HUES48 (cell line): ENCODE data around the gene DDX54.
A peak's percentile ranks its signal among the peaks of the same experiment; 100 is the strongest.

Experiments
- H3K27ac ChIP-seq: one replicate; pipeline ENCODE4 v1.7.0; 2013; ENCODE audit warnings: low read depth, low read length, inconsistent platforms
- H3K27me3 ChIP-seq: 2 replicates; pipeline ENCODE4 v1.6.1; 2013; ENCODE audit warnings: mild to moderate bottlenecking, low read length; ENCODE audit not compliant: control insufficient read depth, insufficient read depth
- H3K36me3 ChIP-seq: 2 replicates; pipeline ENCODE4 v1.6.1; 2013; ENCODE audit warnings: low read length; ENCODE audit not compliant: control insufficient read depth, insufficient read depth
- H3K4me1 ChIP-seq: 2 replicates; pipeline ENCODE4 v1.6.1; 2013; ENCODE audit warnings: mild to moderate bottlenecking, low read length; ENCODE audit not compliant: control insufficient read depth, insufficient read depth
- H3K4me3 ChIP-seq: 2 replicates; pipeline ENCODE4 v1.5.1; 2013; ENCODE audit warnings: mild to moderate bottlenecking, low read depth, low read length
- H3K9ac ChIP-seq: 2 replicates; pipeline ENCODE4 v1.6.1; 2013; ENCODE audit warnings: mild to moderate bottlenecking, low read depth, low read length, moderate library complexity
- H3K9me3 ChIP-seq: 2 replicates; pipeline ENCODE4 v1.6.1; 2013; ENCODE audit warnings: low read length; ENCODE audit not compliant: control insufficient read depth, insufficient read depth

The DDX54 gene

DNA sequence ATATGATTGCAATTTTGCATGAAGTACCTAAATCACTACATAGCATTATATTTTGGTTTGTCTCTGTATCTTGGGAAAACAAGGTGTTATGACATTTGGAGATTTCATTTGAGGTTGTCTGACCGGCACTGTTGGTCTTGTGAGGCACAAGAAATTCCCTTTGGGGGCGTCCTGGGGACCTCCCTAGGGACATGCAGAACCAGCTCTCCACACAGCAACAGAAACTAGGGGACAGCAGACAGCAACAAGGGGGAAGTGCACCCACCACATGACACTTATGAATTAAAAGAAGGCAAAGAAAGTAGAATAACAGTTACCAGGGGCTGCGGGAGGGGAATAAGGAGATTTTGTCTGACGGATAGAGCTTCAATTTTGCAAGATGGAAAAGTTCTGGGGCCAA lies 14.4 kb downstream of the DDX54 start:
- no peaks in the 10 kb centered on the region for H3K27me3 ChIP-seq
- no peak overlapping the region for H3K9ac ChIP-seq
- H3K9me3 ChIP-seq: no peaks in the 10 kb centered on the region
- peaks cover 85% of the 10 kb centered on the region for H3K36me3 ChIP-seq
- no peak overlapping the region for H3K27ac ChIP-seq
- no peak overlapping the region for H3K4me3 ChIP-seq
- no peaks in the 10 kb centered on the region for H3K4me1 ChIP-seq

DNA sequence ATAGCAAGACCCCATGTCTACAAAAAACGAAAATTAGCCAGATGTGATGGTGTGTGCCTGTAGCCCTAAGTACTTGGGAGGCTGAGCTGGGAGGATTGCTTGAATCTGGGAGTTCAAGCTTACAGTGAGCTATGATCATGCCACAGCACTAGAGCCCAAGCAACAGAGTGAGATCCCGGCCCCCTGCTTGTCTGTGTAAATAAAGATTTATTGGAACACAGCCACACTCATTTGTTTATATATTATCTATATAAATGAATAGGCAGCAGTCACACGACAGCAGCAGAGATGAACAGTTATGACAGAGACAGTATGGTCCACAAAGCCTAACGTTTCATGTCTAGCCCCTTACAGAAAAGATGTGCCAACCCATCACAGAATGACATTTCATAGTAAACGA lies 14.8 kb downstream of the DDX54 start:
- Histone ChIP-seq H3K27me3 (no peaks in the 10 kb centered on the region), H3K36me3 (peaks cover 90% of the 10 kb centered on the region), H3K9ac (no peak overlapping the region), H3K27ac (no peak overlapping the region), H3K9me3 (no peaks in the 10 kb centered on the region), H3K4me1 (no peaks in the 10 kb centered on the region), H3K4me3 (no peak overlapping the region)

DNA sequence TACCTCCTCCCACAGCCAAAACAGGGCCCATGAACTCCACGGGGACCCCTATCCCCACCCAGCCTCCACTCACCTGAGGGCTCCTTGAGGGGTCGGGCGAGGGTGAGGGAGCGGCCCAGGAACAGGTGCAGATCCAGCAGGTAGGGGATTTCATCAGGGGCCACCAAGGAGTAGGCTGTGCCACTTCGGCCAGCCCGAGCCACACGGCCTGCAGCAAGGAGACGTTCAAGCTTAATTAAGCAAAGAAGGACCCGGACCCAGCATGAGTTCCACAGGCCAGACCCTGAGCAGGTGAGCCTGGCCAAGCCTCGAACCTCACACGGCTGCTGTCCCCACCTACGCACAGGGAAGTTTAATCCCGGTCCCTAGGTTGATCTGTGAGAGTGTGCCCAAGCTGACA lies 15.6 kb downstream of the DDX54 start:
- H3K4me1 ChIP-seq: no peaks in the 10 kb centered on the region
- H3K36me3 ChIP-seq: peaks cover 96% of the 10 kb centered on the region
- no peaks in the 10 kb centered on the region for H3K9me3 ChIP-seq
- H3K27me3 ChIP-seq: no peaks in the 10 kb centered on the region
- H3K27ac ChIP-seq: no peak overlapping the region
- no peak overlapping the region for H3K4me3 ChIP-seq
- no peak overlapping the region for H3K9ac ChIP-seq

DNA sequence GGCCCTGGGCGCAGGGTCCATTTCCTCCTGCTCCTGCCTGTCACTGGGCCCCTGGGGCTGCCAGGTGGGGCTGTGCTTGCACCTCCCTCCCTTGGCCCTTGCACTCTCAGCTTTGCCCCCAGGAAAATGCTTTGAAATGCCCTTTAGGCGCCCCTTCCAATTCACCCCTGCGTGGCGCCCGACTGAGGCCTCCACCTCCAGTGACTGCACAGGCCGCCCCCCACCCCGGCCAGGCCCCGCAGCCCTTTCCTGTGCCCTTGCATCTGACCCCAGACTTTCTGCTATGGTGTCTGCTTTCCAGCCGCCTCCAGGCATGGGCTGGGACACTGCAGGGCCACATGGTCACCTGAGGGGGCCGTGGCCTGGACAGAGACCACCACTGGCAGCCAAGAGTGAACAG lies 17.4 kb downstream of the DDX54 start:
- Histone ChIP-seq H3K4me1 (no peaks in the 10 kb centered on the region), H3K36me3 (peaks cover 93% of the 10 kb centered on the region)

DNA sequence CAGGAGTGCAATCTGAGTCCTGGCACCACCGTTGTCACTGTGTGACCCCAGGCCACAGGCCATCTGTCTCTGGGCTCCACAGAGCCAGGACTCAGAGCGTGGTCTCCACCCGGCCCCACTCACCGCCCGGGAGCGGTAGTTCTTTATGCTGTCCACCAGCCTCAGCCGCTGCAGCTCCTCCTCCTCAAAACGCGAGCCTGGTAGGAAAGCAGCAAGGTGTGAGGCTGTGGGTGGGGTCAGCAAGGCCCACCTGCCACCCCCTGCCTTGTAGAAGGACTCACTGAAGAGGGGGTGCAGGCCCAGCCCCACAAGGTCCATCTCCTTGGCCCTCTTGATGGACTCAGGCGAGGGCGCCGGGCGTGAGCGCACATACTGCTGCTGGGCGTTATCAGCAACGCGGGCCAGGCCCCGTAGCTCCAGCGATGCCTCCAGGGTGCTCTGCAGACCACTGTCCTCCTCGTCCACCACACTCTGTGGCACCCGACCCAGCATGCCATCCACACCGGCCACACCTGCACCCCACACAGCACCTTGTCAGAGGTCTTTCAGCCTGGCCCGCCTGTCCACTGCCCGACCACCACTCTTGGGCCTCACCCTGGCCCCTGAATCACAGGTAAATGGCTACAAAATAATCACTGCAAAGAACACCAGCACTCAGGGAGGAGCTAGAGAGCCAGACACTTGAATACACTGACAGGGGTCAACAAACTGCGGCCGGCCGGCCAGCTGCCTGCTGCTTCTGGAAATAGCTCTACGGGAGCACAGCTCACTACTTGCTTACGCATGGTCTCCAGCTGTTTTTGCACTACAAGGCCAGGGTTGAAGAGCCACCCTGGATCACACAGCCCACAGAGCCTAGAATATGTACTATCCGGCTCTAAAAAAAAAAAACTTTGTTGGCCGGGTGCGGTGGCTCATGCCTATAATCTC lies 19.5 kb downstream of the DDX54 start:
- Histone ChIP-seq H3K36me3 (peaks cover 85% of the 10 kb centered on the region), H3K4me1 (peaks cover 11% of the 10 kb centered on the region), H3K9ac (no peak overlapping the region), H3K27ac (peak overlapping the region; percentile 51), H3K27me3 (no peaks in the 10 kb centered on the region), H3K4me3 (no peak overlapping the region), H3K9me3 (no peaks in the 10 kb centered on the region)

More for the DNA sequence above, 17.4 kb downstream of the DDX54 start:
- no peaks in the 10 kb centered on the region for H3K27me3 ChIP-seq
- H3K9ac ChIP-seq: no peak overlapping the region
- H3K27ac ChIP-seq: no peak overlapping the region
- H3K4me3 ChIP-seq: no peak overlapping the region
- H3K9me3 ChIP-seq: no peaks in the 10 kb centered on the region

DNA sequence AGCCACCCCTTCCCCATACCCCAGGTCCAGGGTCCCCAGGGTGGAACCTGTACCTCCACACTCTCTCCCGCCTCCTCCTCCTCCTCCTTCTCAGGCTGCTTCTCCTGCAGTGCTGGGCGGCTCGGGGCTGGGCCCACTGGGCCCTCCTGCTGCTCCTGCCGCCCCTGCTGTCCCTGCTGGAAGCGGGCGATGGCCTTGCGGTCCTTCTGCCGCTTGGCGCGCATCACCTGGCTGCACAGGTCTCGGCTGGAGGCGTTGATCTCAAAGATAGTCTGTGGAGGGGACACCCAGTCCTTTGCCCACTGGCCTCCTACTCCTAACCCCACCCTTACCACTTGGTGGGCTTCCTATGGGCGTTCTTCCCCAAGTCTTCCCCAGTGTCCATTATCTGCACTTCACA lies 21.3 kb downstream of the DDX54 start:
- Histone ChIP-seq H3K27ac (no peak overlapping the region), H3K4me1 (peaks cover 11% of the 10 kb centered on the region), H3K27me3 (no peaks in the 10 kb centered on the region), H3K9ac (no peak overlapping the region), H3K4me3 (no peak overlapping the region), H3K9me3 (no peaks in the 10 kb centered on the region), H3K36me3 (peaks cover 86% of the 10 kb centered on the region)

DNA sequence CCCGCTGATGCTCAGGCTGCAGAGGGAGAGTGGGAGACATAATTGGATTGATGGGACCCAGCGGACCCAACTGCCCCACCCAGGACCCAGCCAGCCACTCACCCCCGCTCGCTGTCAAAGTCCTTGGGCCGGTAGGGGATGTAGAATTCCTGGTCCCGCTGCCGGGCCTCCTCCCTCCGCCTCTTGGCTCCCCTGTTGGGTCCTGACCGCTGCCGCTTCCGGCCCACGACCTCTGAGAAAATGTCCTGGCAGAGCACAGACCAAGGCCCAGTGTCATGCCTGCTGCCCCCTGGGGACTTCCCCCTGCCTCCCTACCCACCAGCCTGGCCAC lies 22.3 kb downstream of the DDX54 start:
- Histone ChIP-seq H3K27me3 (no peaks in the 10 kb centered on the region), H3K27ac (no peak overlapping the region), H3K9ac (no peak overlapping the region), H3K4me3 (no peak overlapping the region), H3K36me3 (peaks cover 86% of the 10 kb centered on the region), H3K4me1 (peaks cover 11% of the 10 kb centered on the region), H3K9me3 (no peaks in the 10 kb centered on the region)

DNA sequence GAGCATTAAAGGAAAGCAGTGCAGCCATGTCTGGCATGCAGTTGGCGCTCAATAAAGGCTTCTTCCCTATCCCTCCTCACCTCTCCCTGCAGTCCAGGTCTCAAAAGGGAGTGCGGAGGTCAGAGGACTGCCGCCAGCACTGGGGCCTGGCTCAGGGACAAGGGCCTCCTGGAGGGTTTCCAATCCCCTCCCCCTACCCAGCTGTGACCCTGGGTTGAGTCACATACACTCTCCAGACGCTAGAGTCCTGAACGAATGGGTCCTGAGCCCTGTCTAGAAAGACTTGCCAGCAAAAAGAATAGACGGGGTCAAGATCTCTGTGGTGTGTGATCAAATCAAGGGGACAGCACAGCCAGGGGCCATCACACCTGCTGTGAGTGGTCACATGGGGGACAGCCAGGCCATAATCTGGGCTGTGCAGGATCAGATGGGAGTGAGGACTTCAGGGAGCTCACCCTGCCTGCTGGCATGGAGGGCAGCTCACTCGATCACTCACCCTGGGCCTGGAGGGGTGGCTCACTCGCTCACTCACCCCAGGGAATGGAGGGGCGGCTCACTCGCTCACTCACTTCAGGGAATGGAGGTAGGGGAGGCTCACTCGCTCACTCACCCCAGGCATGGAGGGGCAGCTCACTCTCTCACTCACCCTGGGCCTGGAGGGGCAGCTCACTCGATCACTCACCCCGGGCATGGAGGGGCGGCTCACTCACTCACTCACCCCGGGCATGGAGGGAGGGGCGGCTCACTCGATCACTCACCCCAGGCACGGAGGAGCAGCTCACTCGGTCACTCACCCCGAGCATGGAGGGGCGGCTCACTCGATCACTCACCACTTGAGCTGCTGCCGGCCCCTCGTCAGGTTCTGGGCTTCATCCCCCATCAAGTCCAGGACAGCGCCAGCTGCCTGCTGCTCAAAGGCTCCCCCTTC lies 22.9 kb downstream of the DDX54 start:
- Histone ChIP-seq H3K9me3 (no peaks in the 10 kb centered on the region), H3K4me1 (peaks cover 11% of the 10 kb centered on the region), H3K9ac (no peak overlapping the region), H3K4me3 (no peak overlapping the region; the same call in 1 of the 2 replicates), H3K27ac (peak overlapping the region; percentile 73), H3K27me3 (no peaks in the 10 kb centered on the region), H3K36me3 (peaks cover 86% of the 10 kb centered on the region)

DNA sequence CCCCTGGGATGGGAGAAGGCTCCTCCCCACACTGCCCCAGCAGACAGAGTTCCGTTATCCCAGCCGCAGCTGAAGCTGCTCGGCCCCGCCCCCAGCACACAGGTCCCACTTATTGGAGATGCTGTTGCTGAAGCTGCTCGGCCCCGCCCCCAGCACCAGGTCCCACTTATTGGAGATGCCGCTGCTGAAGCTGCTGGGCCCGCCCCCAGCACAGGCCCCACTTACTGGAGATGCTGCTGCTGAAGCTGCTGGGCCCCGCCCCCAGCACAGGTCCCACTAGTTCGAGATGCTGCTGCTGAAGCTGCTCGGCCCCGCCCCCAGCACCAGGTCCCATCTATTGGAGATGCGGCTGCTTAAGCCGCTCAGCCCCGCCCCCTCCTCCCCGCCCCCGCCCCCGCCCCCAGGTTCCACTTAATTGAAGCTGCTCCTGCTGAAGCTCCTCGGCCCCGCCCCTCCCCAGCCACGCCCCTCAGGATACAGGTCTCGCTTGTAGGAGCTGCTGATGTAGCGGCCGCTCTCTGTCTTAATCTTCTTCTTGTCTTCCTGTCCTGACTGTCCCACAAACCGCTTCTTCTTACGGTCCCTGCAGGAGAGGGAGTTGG lies 23.8 kb downstream of the DDX54 start:
- no peak overlapping the region; the same call in 1 of the 2 replicates for H3K4me3 ChIP-seq
- peaks cover 11% of the 10 kb centered on the region for H3K4me1 ChIP-seq
- H3K27me3 ChIP-seq: no peaks in the 10 kb centered on the region
- no peak overlapping the region for H3K9ac ChIP-seq
- peak overlapping the region; percentile 73 for H3K27ac ChIP-seq
- no peaks in the 10 kb centered on the region for H3K9me3 ChIP-seq
- peaks cover 77% of the 10 kb centered on the region for H3K36me3 ChIP-seq

DNA sequence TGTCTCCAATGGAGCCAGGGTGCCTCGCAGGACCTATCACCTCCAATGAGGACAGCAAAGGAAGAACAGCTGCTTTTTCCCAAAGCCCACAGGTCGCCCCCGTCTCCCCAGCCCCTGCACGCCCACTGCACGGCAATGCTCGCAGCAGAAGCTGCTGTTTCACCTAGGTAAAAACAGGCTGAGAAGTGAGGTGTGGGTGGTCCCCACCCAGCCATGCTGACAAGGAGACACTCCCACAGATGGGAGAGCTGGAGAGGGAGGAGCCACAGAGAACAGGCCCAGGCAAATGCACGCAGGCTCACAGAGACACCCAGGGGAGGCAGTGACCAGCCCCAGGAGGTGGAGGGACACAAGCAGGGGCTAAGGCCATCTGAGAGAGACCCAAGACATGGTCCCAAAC lies 25.3 kb downstream of the DDX54 start:
- peaks cover 5% of the 10 kb centered on the region; the same call in 1 of the 2 replicates for H3K27me3 ChIP-seq
- H3K9me3 ChIP-seq: no peaks in the 10 kb centered on the region
- peaks cover 61% of the 10 kb centered on the region for H3K36me3 ChIP-seq
- no peak overlapping the region for H3K9ac ChIP-seq
- no peak overlapping the region for H3K4me3 ChIP-seq
- no peak overlapping the region for H3K27ac ChIP-seq
- H3K4me1 ChIP-seq: peaks cover 11% of the 10 kb centered on the region
